Body of pancreas (tissue), 4 donors: ENCODE results near the gene CDK19. TPM values are rescaled to one million over a fixed set of nuclear protein-coding genes. Genes with fewer than 3 reads are reported as not detected.

Experiments used
- ATAC-seq: fragments of 150-250 bp; one replicate; pipeline ENCODE4 v1.9.1; 2016
- DNase-seq, 4 donors: peaks; one replicate each; pipeline ENCODE4 v3.0.0-alpha.2; 2019
- H3K27ac ChIP-seq, 4 donors: fragments of 200-600 bp; sonication (generic); 1 replicate in 3 of 4; 2 replicates in 1 of 4; pipeline versions ENCODE4 v1.5.1 to v1.6.1; 2016 to 2019; ENCODE audit warnings: mild to moderate bottlenecking in 1 of 4, mixed read lengths in 1 of 4, moderate library complexity in 1 of 4
- H3K27me3 ChIP-seq, 2 donors: fragments of 200-600 bp; sonication (generic); one replicate each; pipeline ENCODE4 v1.6.0; 2016; ENCODE audit warnings: mild to moderate bottlenecking in 1 of 2
- H3K36me3 ChIP-seq, 2 donors: fragments of 200-600 bp; sonication (generic); replicated peaks in 1 of 2; 2 replicates each; pipeline ENCODE4 v1.5.1; 2016; ENCODE audit warnings: low read depth in 2 of 2; ENCODE audit not compliant: insufficient read depth in 1 of 2
- H3K4me1 ChIP-seq: fragments of 200-600 bp; sonication (generic); one replicate; pipeline ENCODE4 v1.6.0; 2016
- H3K4me3 ChIP-seq, 2 donors: fragments of 200-600 bp; sonication (generic); 1 replicate in 1 of 2; 2 replicates in 1 of 2; pipeline ENCODE4 v1.5.1; 2016 to 2019
- H3K9me3 ChIP-seq, 3 donors: fragments of 200-600 bp; sonication (generic); 1 replicate in 2 of 3; 2 replicates in 1 of 3; pipeline ENCODE4 v1.5.1; 2016
- CTCF ChIP-seq, 7 experiments: fragments of 450-650 bp in 4 of 7; fragments of 200-600 bp in 3 of 7; sonication (generic) in 3 of 7; IDR thresholded peaks; one replicate each; pipeline ENCODE4 v1.5.1; 2016 to 2019; ENCODE audit warnings: antibody characterized with exemption in 7 of 7
- POLR2A ChIP-seq, 3 donors: fragments of 450-650 bp; IDR thresholded peaks; one replicate each; pipeline ENCODE4 v1.6.1; 2016; ENCODE audit warnings: antibody characterized with exemption in 3 of 3, mild to moderate bottlenecking in 2 of 3
- WGBS, 2 donors: methylation state at CpG; one replicate each; pipeline ENCODE4 v1.1.5; 2017; 5-methylcytosine and 5-hydroxymethylcytosine counted together
- intact Hi-C: fragments of 100-400 bp; cut with DNase I; formaldehyde crosslinking; loops from one replicate; pipeline ENCODE4 v1.15.1; 2023
- total RNA-seq, 2 donors: library from RNA; depleted of rRNA; stranded (reverse); fragments of >200 nt; gene quantifications; one replicate each; pipeline ENCODE4 v1.1.0, GENCODE V29; 2016

Gene CDK19
- total RNA-seq, 2 donors from 2014 or later, result 4.0 to 8.0 TPM

- H3K27ac ChIP-seq, result no peak overlapping the region
- no peaks in the 10 kb centered on the region for H3K27me3 ChIP-seq
- ATAC-seq, result no peak
- intact Hi-C loops, result no loop called here
- DNase-seq, result no peak
- no peaks in the 10 kb centered on the region for H3K9me3 ChIP-seq
- no peak overlapping the region for H3K4me3 ChIP-seq
- H3K36me3 ChIP-seq, result no peaks in the 10 kb centered on the region
- H3K4me1 ChIP-seq, result no peaks in the 10 kb centered on the region
- no peak for TF ChIP-seq CTCF (IDR thresholded peaks at IDR 0.05)
- no peak for TF ChIP-seq POLR2A (IDR thresholded peaks at IDR 0.05)
- 79 to 86% methylated on average over 3 of the region's 3 CpGs for WGBS, 2 donors
These were observed 217.5 kb downstream of the CDK19 start for GRCh38 chr6:110597761-110598160.

- Histone ChIP-seq H3K4me3 (no peak overlapping the region), H3K4me1 (no peaks in the 10 kb centered on the region), H3K27me3 (no peaks in the 10 kb centered on the region), H3K36me3 (no peaks in the 10 kb centered on the region), H3K27ac (no peak overlapping the region), H3K9me3 (no peaks in the 10 kb centered on the region)
- DNase-seq, result no peak
- intact Hi-C loops, result no loop called here
- no peak for ATAC-seq
- 37 to 47% methylated on average over 3 of the region's 3 CpGs for WGBS, 2 donors
- TF ChIP-seq POLR2A (IDR thresholded peaks at IDR 0.05) (no peak), CTCF (IDR thresholded peaks at IDR 0.05) (no peak)
These were observed 218.9 kb downstream of the CDK19 start for GRCh38 chr6:110596354-110596753.

GRCh38 chr6:110595112-110595511 is 220.2 kb downstream of the CDK19 start:
- no peaks in the 10 kb centered on the region for H3K9me3 ChIP-seq
- TF ChIP-seq CTCF (IDR thresholded peaks at IDR 0.05), result no peak
- DNase-seq, result no peak
- H3K4me1 ChIP-seq, result no peaks in the 10 kb centered on the region
- H3K27me3 ChIP-seq, result no peaks in the 10 kb centered on the region
- H3K4me3 ChIP-seq, result no peak overlapping the region
- no peak for ATAC-seq
- H3K36me3 ChIP-seq, result no peaks in the 10 kb centered on the region
- WGBS, 2 donors, result 74 to 87% methylated on average over 2 of the region's 2 CpGs
- intact Hi-C loops, result no loop called here
- no peak overlapping the region for H3K27ac ChIP-seq

GRCh38 chr6:110593637-110594036 is 221.6 kb downstream of the CDK19 start:
- no peaks in the 10 kb centered on the region for H3K36me3 ChIP-seq
- ATAC-seq (no peak), DNase-seq (no peak)
- WGBS, 2 donors, result 92 to 100% methylated on average over 1 of the region's 1 CpG
- H3K4me1 ChIP-seq, result no peaks in the 10 kb centered on the region
- H3K9me3 ChIP-seq, result no peaks in the 10 kb centered on the region
- TF ChIP-seq CTCF (IDR thresholded peaks at IDR 0.05) (no peak), POLR2A (IDR thresholded peaks at IDR 0.05) (no peak)
- H3K27me3 ChIP-seq, result no peaks in the 10 kb centered on the region
- intact Hi-C loops, result no loop called here
- no peak overlapping the region for H3K27ac ChIP-seq
- no peak overlapping the region for H3K4me3 ChIP-seq

- WGBS, 2 donors, result 68 to 83% methylated on average over 5 of the region's 5 CpGs
- no peak for DNase-seq
These were observed 222.5 kb downstream of the CDK19 start for GRCh38 chr6:110592765-110593164.

More at GRCh38 chr6:110592765-110593164, 222.5 kb downstream of the CDK19 start:
- no peak overlapping the region for H3K27ac ChIP-seq
- no peaks in the 10 kb centered on the region for H3K27me3 ChIP-seq
- no peak overlapping the region for H3K4me3 ChIP-seq
- no peak for ATAC-seq
- no peaks in the 10 kb centered on the region for H3K4me1 ChIP-seq
- no peaks in the 10 kb centered on the region for H3K9me3 ChIP-seq
- TF ChIP-seq POLR2A (IDR thresholded peaks at IDR 0.05) (no peak), CTCF (IDR thresholded peaks at IDR 0.05) (no peak)
- no peaks in the 10 kb centered on the region for H3K36me3 ChIP-seq
- intact Hi-C loops, result no loop called here
